Islet of Langerhans (tissue), 1 donor: ENCODE data around the gene TUBB6.

Experiments
- FAIRE-seq: peaks from one replicate; lab custom pipeline; 2011; peaks lifted over from hg19 to GRCh38; lab: Jason Lieb, UNC

Gene TUBB6

GRCh38 chr18:12340945-12341660, 33.1 kb downstream of the TUBB6 start:
- FAIRE-seq: no peak

- FAIRE-seq: no peak
Observed at GRCh38 chr18:12342661-12343060, 34.6 kb downstream of the TUBB6 start.

GRCh38 chr18:12345491-12346239, 37.6 kb downstream of the TUBB6 start:
- FAIRE-seq: no peak

- FAIRE-seq: no peak
Observed at GRCh38 chr18:12346240-12346565, 38.2 kb downstream of the TUBB6 start.

- no peak for FAIRE-seq
Observed at GRCh38 chr18:12347895-12348294, 39.9 kb downstream of the TUBB6 start.

- FAIRE-seq: no peak
Observed at GRCh38 chr18:12352188-12352587, 44.1 kb downstream of the TUBB6 start.

- no peak for FAIRE-seq
Observed at GRCh38 chr18:12359515-12359927, 51.5 kb downstream of the TUBB6 start.

GRCh38 chr18:12361770-12362378, 53.8 kb downstream of the TUBB6 start:
- FAIRE-seq: no peak

- FAIRE-seq: no peak
Observed at GRCh38 chr18:12362473-12363174, 54.6 kb downstream of the TUBB6 start.

- FAIRE-seq: no peak
Observed at GRCh38 chr18:12366379-12366778, 58.3 kb downstream of the TUBB6 start.

- no peak for FAIRE-seq
Observed at GRCh38 chr18:12366784-12367183, 58.7 kb downstream of the TUBB6 start.

GRCh38 chr18:12369211-12369610, 61.2 kb downstream of the TUBB6 start:
- FAIRE-seq: no peak

- FAIRE-seq: no peak
Observed at GRCh38 chr18:12371590-12371989, 63.5 kb downstream of the TUBB6 start.

GRCh38 chr18:12372406-12372805, 64.4 kb downstream of the TUBB6 start:
- FAIRE-seq: no peak

- no peak for FAIRE-seq
Observed at GRCh38 chr18:12373116-12373770, 65.2 kb downstream of the TUBB6 start.

GRCh38 chr18:12373771-12374116, 65.7 kb downstream of the TUBB6 start:
- no peak for FAIRE-seq

GRCh38 chr18:12374401-12374800, 66.4 kb downstream of the TUBB6 start:
- FAIRE-seq: no peak
